Type B pancreatic cell (in vitro differentiated cells): ENCODE data around the gene MRPL27. TPM values are rescaled to one million over a fixed set of nuclear protein-coding genes. Genes with fewer than 3 reads are reported as not detected.
"Not testable (repeated sequence)": the region's sequence is repeated elsewhere in the genome, so short reads cannot be mapped to it uniquely, and the experiment has no call there.

Experiments
- DNase-seq: peaks from one replicate; pipeline ENCODE4 v3.0.0; 2021; ENCODE audit warnings: mixed read lengths; ENCODE audit not compliant: unreplicated experiment; ENCODE audit errors: extremely low spot score
- H3K27ac Mint-ChIP-seq: 2 replicates; pipeline ENCODE4 v1.8.0; 2021; ENCODE audit warnings: mild to moderate bottlenecking, mixed read lengths
- H3K27me3 Mint-ChIP-seq: 2 replicates; pipeline ENCODE4 v1.8.0; 2021; ENCODE audit warnings: mixed read lengths
- H3K36me3 Mint-ChIP-seq: 2 replicates; pipeline ENCODE4 v1.8.0; 2021; ENCODE audit warnings: mixed read lengths
- H3K4me1 Mint-ChIP-seq: one replicate; pipeline ENCODE4 v1.8.0; 2021; ENCODE audit warnings: mixed read lengths; ENCODE audit not compliant: unreplicated experiment
- H3K4me3 Mint-ChIP-seq: 2 replicates; pipeline ENCODE4 v1.8.0; 2021; ENCODE audit warnings: mild to moderate bottlenecking, mixed read lengths
- H3K9me3 Mint-ChIP-seq: 2 replicates; pipeline ENCODE4 v1.8.0; 2021; ENCODE audit warnings: mixed read lengths
- total RNA-seq: library from RNA; stranded (reverse); gene quantifications from 2 replicates; pipeline ENCODE4 v1.2.1, GENCODE V29; 2021; ENCODE audit warnings: low replicate concordance
- TF ChIP-seq, protein P1 (sequence below): fragments of 200-600 bp; sonication (generic); conservative IDR thresholded peaks from 2 replicates; pipeline ENCODE4 v1.5.0; 2021; ENCODE audit warnings: antibody characterized with exemption, mild to moderate bottlenecking

The MRPL27 gene
- total RNA-seq, 1 donor from 2014 or later = 66.6 TPM

DNA sequence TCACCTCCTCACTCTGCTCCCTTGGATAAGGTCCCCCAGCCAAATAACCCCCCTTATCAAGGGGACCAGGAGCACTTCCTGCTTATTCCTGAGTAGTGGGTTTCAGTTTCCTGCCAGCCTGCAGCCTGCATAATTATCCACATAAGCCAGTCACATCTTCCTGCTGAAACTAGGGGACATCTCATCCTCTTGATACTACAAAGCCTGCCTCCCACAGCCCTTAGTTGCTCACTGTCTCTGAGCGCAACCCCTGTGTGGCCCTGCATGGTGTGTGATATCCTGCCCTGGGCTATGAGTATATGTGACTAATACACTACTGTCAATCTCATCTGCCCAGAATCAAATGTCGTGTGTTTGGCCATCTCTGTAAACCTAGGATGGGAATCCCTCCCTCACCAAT is 35.0 kb downstream of the MRPL27 start:
- Mint-ChIP-seq H3K4me3 (no peak overlapping the region), H3K4me1 (no peaks in the 10 kb centered on the region), H3K36me3 (no peaks in the 10 kb centered on the region), H3K9me3 (peaks cover 5% of the 10 kb centered on the region), H3K27me3 (no peaks in the 10 kb centered on the region), H3K27ac (no peak overlapping the region)
- no peak for DNase-seq
- TF ChIP-seq, protein P1, sequence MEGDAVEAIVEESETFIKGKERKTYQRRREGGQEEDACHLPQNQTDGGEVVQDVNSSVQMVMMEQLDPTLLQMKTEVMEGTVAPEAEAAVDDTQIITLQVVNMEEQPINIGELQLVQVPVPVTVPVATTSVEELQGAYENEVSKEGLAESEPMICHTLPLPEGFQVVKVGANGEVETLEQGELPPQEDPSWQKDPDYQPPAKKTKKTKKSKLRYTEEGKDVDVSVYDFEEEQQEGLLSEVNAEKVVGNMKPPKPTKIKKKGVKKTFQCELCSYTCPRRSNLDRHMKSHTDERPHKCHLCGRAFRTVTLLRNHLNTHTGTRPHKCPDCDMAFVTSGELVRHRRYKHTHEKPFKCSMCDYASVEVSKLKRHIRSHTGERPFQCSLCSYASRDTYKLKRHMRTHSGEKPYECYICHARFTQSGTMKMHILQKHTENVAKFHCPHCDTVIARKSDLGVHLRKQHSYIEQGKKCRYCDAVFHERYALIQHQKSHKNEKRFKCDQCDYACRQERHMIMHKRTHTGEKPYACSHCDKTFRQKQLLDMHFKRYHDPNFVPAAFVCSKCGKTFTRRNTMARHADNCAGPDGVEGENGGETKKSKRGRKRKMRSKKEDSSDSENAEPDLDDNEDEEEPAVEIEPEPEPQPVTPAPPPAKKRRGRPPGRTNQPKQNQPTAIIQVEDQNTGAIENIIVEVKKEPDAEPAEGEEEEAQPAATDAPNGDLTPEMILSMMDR = no peak

DNA sequence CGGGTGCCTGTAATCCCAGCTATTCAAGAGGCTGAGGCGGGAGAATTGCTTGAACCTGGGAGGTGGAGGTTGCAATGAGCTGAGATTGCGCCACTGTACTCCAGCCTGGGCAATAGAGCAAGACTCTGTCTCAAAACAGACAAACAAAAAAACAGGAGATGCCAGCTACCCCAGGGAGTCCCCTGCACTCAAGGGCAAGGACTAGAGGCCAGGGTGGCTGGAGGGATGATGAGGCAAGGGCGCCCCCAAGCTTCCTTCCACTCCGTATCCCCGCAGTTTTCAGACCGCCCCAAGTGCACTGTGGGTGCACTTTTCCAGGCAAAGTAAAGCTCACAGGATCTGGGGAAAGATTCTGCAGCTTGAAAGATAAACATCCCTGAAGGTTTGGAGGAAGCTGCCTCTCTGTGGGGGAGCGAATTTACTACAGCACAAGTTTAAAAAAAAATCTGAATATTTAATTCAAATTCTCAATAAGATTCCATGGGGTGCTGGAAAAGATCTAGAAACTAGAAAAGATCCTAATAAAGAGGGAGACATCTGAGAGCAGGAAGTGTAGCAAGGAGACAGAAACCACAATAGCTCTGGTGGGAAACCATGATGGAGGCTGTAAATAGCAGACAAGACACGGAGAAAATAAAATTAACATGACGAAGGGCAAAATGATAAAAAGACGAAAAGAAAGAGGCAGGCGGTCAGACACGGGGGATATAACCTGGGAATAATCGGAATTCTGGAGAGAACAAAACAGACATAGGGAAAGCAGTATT is 39.5 kb downstream of the MRPL27 start:
- H3K27ac Mint-ChIP-seq = peak overlapping the region; percentile 16
- H3K4me1 Mint-ChIP-seq, DNase-seq, H3K4me3 Mint-ChIP-seq, H3K36me3 Mint-ChIP-seq, H3K9me3 Mint-ChIP-seq, H3K27me3 Mint-ChIP-seq: not testable (repeated sequence)

DNA sequence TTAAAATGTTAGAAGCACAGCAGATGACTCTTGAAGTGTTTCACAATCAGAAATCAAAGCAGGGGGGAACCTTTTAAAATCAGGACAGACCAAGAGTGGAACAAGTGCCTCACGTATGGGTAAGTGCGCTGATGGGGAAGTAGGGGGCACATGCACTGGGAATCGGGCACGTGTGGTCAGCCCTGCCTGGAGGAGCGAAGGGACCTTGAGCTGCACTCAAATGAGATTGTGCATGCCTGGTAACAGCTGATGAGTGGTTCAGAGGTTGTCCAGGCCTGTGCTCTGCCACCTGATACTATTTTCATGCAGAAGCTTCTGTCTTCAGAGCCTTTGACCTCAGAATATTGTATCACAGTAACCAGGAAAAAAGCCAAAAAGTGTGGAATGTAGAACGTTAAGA is 40.8 kb downstream of the MRPL27 start:
- Mint-ChIP-seq H3K27ac (no peak overlapping the region), H3K27me3 (no peaks in the 10 kb centered on the region), H3K36me3 (no peaks in the 10 kb centered on the region), H3K9me3 (no peaks in the 10 kb centered on the region), H3K4me1 (peaks cover 4% of the 10 kb centered on the region), H3K4me3 (no peak overlapping the region)
- TF ChIP-seq, protein P1 = no peak
- no peak for DNase-seq

DNA sequence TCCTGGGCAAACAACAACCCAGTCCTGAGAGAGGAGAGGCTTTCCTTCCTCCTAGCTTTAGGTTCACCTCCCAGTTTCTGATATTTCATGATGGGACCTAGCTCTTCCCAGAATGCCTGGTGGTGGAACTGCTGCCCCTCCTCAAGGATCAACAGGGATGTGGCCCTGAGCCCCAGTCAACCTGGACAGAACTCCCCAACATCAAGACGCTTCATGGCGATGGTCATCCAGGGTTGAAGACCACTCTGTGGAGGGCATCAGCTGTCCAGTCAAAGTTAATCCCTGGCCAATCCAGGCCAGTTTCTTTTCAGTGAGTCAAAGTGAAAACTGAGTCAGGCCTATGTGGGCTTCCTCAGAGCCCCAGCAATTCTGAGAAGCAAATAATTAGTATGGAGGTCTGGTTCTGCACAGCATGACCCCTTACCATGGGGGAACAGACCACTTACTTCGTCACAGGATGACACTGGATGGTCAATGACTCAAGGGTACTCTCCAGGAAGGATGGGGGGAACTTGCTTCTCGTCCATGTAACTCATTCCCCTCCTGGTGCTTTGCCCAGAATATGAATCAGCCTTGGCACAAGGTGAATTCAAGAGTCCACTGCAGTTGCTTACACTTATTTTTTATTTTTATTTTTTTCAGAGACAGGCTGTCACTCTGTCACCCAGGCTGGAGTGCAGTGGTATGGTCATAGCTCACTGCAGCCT is 41.7 kb downstream of the MRPL27 start:
- TF ChIP-seq, protein P1 = no peak
- DNase-seq = no peak
- Mint-ChIP-seq H3K4me1 (peaks cover 12% of the 10 kb centered on the region), H3K27me3 (no peaks in the 10 kb centered on the region), H3K27ac (no peak overlapping the region), H3K36me3 (no peaks in the 10 kb centered on the region), H3K4me3 (no peak overlapping the region), H3K9me3 (no peaks in the 10 kb centered on the region)

DNA sequence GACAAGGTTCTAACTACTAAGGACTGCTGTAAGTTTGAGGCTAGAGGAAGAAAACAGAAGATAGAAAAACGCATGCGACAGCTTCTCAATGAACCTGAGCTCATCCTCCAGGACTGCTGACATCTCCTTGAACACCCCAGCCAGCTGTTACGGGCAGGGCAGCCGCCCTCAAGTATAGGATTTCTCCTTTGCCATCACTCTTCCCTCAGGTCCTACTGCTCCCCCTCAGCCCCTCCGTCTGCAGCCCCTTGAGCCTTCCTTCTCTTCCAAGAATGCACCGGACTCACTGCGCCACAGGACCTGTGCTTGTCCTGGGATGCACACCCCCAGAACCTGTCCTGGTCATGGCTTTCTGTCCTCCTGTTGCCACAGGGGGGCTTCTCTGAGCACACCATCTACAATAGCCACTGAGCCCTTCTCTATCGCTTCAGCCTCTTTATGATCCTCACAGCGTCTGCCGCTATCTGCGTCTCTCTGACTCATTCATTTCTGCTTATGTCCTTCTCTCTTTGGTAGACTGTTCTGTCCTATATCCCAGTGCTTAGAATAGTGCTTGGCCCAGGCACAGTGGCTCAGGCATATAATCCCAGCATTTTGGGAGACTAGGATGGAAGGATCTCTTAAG is 42.7 kb downstream of the MRPL27 start:
- H3K36me3 Mint-ChIP-seq = no peaks in the 10 kb centered on the region
- TF ChIP-seq, protein P1 = no peak
- peaks cover 3% of the 10 kb centered on the region for H3K27me3 Mint-ChIP-seq
- DNase-seq = no peak
- no peaks in the 10 kb centered on the region for H3K9me3 Mint-ChIP-seq
- H3K4me1 Mint-ChIP-seq = peaks cover 17% of the 10 kb centered on the region
- no peak overlapping the region for H3K27ac Mint-ChIP-seq
- H3K4me3 Mint-ChIP-seq = no peak overlapping the region

DNA sequence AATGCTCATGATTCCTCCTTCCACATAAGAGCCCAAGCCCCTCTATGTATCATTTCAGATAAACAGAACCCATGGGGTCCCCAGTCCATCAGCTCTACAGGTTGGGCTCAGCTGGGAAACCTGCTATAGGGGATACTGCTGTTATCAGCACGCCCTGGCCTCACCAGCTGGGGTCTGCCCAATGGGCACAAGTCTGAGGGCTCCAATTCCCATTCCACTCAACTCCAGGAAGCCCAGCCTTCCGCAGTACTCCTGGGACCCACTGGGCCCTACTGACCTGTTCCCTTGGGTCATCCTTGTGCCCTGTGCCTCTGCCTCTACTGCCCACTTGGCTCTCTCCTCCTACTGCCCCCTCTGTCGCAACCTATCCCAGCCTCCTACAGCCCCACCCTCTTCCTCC is 43.3 kb downstream of the MRPL27 start:
- Mint-ChIP-seq H3K36me3 (no peaks in the 10 kb centered on the region), H3K27ac (no peak overlapping the region), H3K9me3 (no peaks in the 10 kb centered on the region), H3K4me3 (no peak overlapping the region), H3K4me1 (peaks cover 17% of the 10 kb centered on the region), H3K27me3 (peaks cover 3% of the 10 kb centered on the region)
- TF ChIP-seq, protein P1 = no peak
- no peak for DNase-seq
